Astrocyte of the cerebellum (primary cell): ENCODE data around the gene NT5C3B.

Experiments
- DNase-seq: peaks from one replicate; pipeline ENCODE4 v3.0.0-alpha.2; 2011; ENCODE audit warnings: low read depth
- H3K4me3 ChIP-seq: 2 replicates; pipeline ENCODE4 v1.5.1; 2011; ENCODE audit warnings: mild to moderate bottlenecking, low read depth, low read length, moderate library complexity
- in situ Hi-C: cut with HindIII; loops from 2 replicates; pipeline ENCODE4 v1.10.0; 2017; ENCODE audit warnings: low sequenced_read_pairs
- TF ChIP-seq, protein P1 (sequence below): IDR thresholded peaks from 2 replicates; pipeline ENCODE4 v1.5.1; 2012; ENCODE audit warnings: low read length, low read depth, moderate library complexity, mild to moderate bottlenecking; ENCODE audit errors: missing control alignments

The NT5C3B gene

DNA sequence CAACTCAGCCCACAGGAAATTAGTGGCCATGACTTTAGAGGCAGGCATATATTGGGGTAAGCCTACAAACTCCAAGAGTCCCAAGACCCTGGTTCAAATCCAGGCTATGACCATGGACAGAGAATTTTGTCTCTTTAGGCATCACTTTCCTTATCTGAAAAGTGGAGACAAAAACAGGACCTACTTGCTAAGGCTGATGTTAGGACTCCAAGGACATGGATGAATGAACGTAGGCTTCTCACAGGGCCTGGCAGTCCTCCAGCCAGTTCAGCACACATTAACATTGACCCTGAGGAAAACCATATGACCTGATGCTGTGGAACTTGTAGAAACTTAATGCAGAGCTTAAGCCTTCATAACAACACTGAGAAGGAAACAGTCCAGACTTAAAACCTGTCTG lies 21.8 kb downstream of the NT5C3B start:
- peak overlapping the region; percentile 89 for H3K4me3 ChIP-seq
- DNase-seq = no peak
- TF ChIP-seq, protein P1, sequence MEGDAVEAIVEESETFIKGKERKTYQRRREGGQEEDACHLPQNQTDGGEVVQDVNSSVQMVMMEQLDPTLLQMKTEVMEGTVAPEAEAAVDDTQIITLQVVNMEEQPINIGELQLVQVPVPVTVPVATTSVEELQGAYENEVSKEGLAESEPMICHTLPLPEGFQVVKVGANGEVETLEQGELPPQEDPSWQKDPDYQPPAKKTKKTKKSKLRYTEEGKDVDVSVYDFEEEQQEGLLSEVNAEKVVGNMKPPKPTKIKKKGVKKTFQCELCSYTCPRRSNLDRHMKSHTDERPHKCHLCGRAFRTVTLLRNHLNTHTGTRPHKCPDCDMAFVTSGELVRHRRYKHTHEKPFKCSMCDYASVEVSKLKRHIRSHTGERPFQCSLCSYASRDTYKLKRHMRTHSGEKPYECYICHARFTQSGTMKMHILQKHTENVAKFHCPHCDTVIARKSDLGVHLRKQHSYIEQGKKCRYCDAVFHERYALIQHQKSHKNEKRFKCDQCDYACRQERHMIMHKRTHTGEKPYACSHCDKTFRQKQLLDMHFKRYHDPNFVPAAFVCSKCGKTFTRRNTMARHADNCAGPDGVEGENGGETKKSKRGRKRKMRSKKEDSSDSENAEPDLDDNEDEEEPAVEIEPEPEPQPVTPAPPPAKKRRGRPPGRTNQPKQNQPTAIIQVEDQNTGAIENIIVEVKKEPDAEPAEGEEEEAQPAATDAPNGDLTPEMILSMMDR = no peak
- in situ Hi-C loops = no loop called here

DNA sequence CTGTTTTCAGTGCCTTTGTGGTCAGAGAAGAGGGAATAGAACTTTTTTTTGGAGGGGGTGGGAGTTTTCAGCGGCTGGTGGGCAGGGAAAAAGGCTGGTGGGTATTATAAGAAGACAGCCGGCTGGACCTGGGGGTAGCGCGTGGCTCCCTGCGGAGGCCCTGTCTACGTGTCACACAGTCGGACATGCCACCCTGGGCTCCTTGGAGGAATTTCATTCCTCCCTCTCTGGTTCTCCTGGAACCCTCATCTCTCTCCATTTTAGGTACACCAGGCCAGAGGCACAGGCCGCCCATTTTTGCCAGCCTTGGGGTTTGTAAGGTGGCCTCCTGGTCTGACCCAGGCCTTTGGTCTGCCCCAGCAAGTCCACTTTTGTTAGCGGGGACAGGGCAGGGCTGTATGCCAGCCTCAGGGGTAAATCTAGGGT lies 22.3 kb downstream of the NT5C3B start:
- peak overlapping the region; percentile 89 for H3K4me3 ChIP-seq
- DNase-seq = no peak
- in situ Hi-C loops = no loop called here
- TF ChIP-seq, protein P1 = no peak

DNA sequence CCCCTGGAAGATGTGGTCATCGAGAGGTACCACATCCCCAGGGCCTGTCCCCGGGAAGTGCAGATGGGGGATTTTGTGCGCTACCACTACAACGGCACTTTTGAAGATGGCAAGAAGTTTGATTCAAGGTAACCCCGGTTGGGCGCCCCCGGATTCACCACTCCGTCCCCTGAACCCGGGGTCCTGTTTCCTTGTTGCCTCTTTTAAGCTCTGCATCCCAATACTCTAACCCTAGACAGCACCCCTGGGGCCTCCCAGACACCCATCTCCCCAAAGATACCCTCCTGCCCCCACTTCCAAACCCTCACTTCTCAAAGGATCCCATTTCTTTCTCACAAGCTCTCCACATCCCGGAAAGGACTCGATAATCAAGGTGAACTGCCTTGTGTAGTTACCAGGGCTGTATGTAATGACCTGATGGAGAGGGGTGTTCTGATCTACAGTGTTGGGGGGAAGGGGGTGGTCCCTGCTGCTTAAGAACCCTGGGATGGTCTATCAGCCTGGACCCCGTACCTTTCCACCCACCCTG lies 22.8 kb downstream of the NT5C3B start:
- no peak for DNase-seq
- H3K4me3 ChIP-seq = peak overlapping the region; percentile 89
- TF ChIP-seq, protein P1 = no peak
- in situ Hi-C loops = no loop called here

DNA sequence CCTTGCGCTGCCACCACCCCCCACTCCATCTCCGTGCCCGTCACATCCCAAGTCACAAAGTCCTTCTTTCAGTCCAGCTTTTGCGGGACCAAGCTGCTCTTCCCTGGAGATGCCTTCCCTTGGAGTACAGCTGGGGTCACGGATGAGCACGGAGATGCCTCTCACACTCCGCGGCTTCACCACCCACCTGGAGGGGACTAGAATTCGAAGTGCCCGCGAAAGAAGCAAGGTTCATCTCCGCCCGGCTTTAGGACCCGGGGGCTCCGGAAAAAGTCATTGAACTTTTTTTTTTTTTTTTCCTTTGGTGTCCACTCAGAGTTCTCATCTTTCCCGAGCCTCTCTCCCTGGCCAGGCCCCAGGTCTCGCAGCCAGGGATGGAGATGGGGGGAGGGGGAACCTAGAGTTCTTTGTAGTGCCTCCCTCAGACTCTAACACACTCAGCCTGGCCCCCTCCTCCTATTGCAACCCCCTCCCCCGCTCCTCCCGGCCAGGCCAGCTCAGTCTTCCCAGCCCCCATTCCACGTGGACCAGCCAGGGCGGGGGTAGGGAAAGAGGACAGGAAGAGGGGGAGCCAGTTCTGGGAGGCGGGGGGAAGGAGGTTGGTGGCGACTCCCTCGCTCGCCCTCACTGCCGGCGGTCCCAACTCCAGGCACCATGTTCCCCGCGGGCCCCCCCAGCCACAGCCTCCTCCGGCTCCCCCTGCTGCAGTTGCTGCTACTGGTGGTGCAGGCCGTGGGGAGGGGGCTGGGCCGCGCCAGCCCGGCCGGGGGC lies 23.5 kb downstream of the NT5C3B start, which contains the start of gene FKBP10:
Gene FKBP10, plus strand, starts transcription at position 624 of the 771 bp plus-strand sequence. Its CDS starts 31 bp downstream, at position 655.
- H3K4me3 ChIP-seq = peak within 1 kb of the TSS; percentile 89
- TF ChIP-seq, protein P1 = no peak
- peak; percentile 74 for DNase-seq

DNA sequence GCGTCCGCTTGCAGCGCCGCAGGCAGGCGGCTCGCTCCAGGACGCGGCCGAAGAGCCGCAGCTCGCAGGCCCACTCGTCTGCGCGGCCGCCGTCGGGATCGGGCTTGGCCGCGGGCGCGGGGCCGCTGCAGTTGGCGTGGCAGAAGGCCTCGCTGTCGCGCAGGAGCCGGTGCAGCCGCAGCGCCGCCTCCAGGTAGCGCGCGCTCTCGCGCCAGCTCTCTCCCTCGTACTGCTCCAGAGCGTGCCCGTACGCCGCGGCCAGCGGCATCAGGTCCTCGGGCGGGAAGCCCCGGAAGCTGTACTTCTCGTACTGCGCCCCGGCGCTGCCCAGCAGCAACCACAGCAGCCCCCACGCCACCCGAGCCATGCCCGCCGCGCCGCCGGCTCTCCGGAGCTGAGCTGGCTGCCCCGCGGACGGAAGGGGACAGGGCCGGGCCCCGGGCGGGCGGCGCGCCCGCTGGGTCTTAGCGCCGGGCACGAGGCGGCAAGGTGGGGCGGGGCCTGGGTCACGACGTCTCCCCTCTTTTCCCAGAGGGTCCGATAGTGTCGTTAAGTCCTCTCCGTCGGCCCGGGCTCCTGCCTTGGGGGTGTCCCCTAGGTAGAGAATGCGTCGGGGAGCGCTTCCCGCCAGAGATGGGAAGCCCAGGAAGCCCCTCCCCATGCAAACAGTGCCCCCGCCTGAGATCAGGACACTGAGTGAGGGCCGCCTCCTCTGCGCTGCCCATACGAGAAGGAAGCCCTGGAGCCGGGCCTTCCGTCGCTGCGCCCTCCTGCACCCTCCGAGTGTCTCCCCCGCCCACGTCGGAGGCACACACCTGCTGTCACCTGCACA lies 24.3 kb downstream of the NT5C3B start, which contains the start of gene P3H4:
Gene P3H4, minus strand, starts transcription at position 401 of the 832 bp plus-strand sequence. Its CDS starts 34 bp downstream, at position 367.
- TF ChIP-seq, protein P1 = peak; percentile 59
- peak within 1 kb of the TSS; percentile 89 for H3K4me3 ChIP-seq
- in situ Hi-C loops = no loop called here
- DNase-seq = peak; percentile 49

More for the DNA sequence above, 23.5 kb downstream of the NT5C3B start, which contains the start of gene FKBP10:
- in situ Hi-C loops = no loop called here

DNA sequence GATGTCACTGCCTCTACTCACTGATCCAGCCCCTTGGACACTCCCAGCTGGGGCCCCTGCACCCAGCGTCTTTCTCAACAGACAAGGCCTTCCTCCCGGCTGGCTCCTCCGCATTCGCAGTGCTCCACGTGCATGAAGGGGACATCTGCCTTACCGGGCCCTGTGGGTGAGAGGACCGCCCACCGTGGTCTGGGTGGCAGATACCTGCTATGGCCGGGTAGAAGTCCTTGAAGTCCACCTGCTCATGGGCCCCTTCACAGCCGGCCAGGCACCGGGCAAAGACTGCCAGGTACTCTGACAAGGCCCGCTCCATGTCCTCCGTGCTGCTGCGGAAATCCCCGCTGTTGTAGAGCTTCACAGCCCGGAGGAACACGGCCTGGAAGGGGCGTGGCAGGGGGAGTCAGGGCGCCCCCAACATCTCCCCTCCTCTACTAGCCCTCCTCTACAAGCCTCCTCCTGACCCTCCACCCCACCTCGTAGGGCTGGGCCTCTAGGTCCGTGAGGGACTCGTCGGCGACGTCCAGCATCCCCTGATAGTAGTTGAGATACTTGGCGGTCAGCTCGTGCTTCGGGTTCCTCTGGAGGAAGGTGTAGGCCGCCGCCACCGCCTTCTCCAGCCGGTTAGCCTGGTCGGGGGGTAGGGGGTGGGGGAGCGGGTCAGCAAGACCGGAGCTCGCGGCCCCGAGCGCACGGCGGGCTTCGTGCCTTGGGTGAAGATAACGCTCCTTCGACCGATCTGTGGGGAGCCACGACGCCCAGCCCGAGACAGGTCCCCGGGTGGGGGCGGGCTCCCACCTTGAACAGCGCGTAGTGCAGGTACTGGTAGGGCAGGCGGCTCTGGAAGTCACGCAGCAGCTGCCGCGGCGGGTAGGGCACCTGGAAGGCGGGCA lies 25.1 kb downstream of the NT5C3B start:
- in situ Hi-C loops = no loop called here
- H3K4me3 ChIP-seq = peak overlapping the region; percentile 89
- TF ChIP-seq, protein P1 = no peak
- DNase-seq = no peak
